Measurements from ENCODE around the gene ARFRP1.
A peak's percentile ranks its signal among the peaks of the same experiment; 100 is the strongest.

Gene ARFRP1

GRCh38 chr20:63707558-63708300 lies at the start of gene ARFRP1, which contains the start of gene ZGPAT:
Gene ARFRP1 (minus strand): TSS chr20:63707976. CDS start chr20:63707091, 885 bp downstream.
Gene ZGPAT (plus strand): TSS chr20:63708039. CDS start chr20:63708581, 542 bp downstream.
- peak; percentile 96 for DNase-seq

- no peak for DNase-seq
Measured at GRCh38 chr20:63756648-63756991, 48.8 kb upstream of the ARFRP1 start.

- DNase-seq: no peak
Measured at GRCh38 chr20:63755933-63756647, 48.3 kb upstream of the ARFRP1 start.

GRCh38 chr20:63754008-63754407 lies 46.2 kb upstream of the ARFRP1 start:
- no peak for DNase-seq

- DNase-seq: no peak
Measured at GRCh38 chr20:63753381-63753780, 45.6 kb upstream of the ARFRP1 start.

GRCh38 chr20:63752411-63753101 lies 44.8 kb upstream of the ARFRP1 start:
- no peak for DNase-seq

GRCh38 chr20:63751471-63752271 lies 43.9 kb upstream of the ARFRP1 start:
- DNase-seq: no peak

GRCh38 chr20:63750807-63751470 lies 43.2 kb upstream of the ARFRP1 start:
- DNase-seq: no peak

GRCh38 chr20:63749597-63750508 lies 42.1 kb upstream of the ARFRP1 start:
- DNase-seq: no peak

GRCh38 chr20:63748934-63749270 lies 41.1 kb upstream of the ARFRP1 start:
- DNase-seq: no peak

GRCh38 chr20:63748070-63748933 lies 40.5 kb upstream of the ARFRP1 start:
- no peak for DNase-seq

GRCh38 chr20:63747622-63748069 lies 39.9 kb upstream of the ARFRP1 start:
- DNase-seq: no peak

- DNase-seq: no peak
Measured at GRCh38 chr20:63746751-63747315, 39.1 kb upstream of the ARFRP1 start.

- no peak for DNase-seq
Measured at GRCh38 chr20:63745961-63746731, 38.4 kb upstream of the ARFRP1 start.

- DNase-seq: no peak
Measured at GRCh38 chr20:63745424-63745805, 37.6 kb upstream of the ARFRP1 start.

- no peak for DNase-seq
Measured at GRCh38 chr20:63744574-63745423, 37.0 kb upstream of the ARFRP1 start.

GRCh38 chr20:63744158-63744557 lies 36.4 kb upstream of the ARFRP1 start:
- no peak for DNase-seq

Data from suppressor macrophage treated with lipopolysaccharide for 4 hours (primary cell).